Caco-2 (cell line): Measurements from ENCODE around the gene TLCD5. TPM values are rescaled to one million over a fixed set of nuclear protein-coding genes. Genes with fewer than 3 reads are reported as not detected.

Experiments used
- BruUV-seq: library from RNA; stranded (reverse); fragments of 400-500 nt; replicated peaks from 2 replicates; lab custom pipeline; 2021; lab: Mats Ljungman, UMichigan
- CTCF ChIA-PET: fragments of 300-600 bp; sonication (Branson Sonifier 250); formaldehyde crosslinking; loops from one replicate; lab custom pipeline; 2022; ENCODE audit warnings: antibody characterized with exemption; lab: Charles Lee
- POLR2A ChIA-PET: fragments of 300-600 bp; sonication (Branson Sonifier 250); formaldehyde crosslinking; loops from one replicate; lab custom pipeline; 2022; ENCODE audit warnings: antibody characterized with exemption; lab: Charles Lee
- DNase-seq, 2 experiments: peaks; one replicate each; pipeline versions ENCODE4 v3.0.0 to v3.0.0-alpha.2; 2020 to 2022
- H3K27me3 ChIP-seq: replicated peaks from 2 replicates; pipeline ENCODE4 v1.6.0; 2011; ENCODE audit warnings: low read length; ENCODE audit not compliant: control insufficient read depth, insufficient read depth
- H3K36me3 ChIP-seq: 2 replicates; pipeline ENCODE4 v1.5.1; 2011; ENCODE audit warnings: low read length; ENCODE audit not compliant: control insufficient read depth, insufficient read depth
- H3K4me1 ChIP-seq: fragments of 250-450 bp; sonication (Bioruptor Pico); 2 replicates; pipeline ENCODE4 v1.5.1; 2020; ENCODE audit warnings: mild to moderate bottlenecking
- H3K4me3 ChIP-seq: 2 replicates; pipeline ENCODE4 v1.5.1; 2011; ENCODE audit warnings: low read depth, mild to moderate bottlenecking, control low read depth, low read length
- H3K9me3 ChIP-seq: fragments of 250-450 bp; sonication (Bioruptor Pico); 2 replicates; pipeline ENCODE4 v1.5.1; 2020; ENCODE audit warnings: mild to moderate bottlenecking, moderate library complexity
- H3K27ac Mint-ChIP-seq: one replicate; pipeline ENCODE4 v1.8.0; 2022; ENCODE audit warnings: mixed read lengths; ENCODE audit not compliant: unreplicated experiment
- H3K27me3 Mint-ChIP-seq: one replicate; pipeline ENCODE4 v1.8.0; 2022; ENCODE audit warnings: mixed read lengths; ENCODE audit not compliant: insufficient read depth, unreplicated experiment
- H3K36me3 Mint-ChIP-seq: one replicate; pipeline ENCODE4 v1.8.0; 2022; ENCODE audit warnings: mild to moderate bottlenecking, mixed read lengths; ENCODE audit not compliant: insufficient read depth, unreplicated experiment
- H3K4me1 Mint-ChIP-seq: one replicate; pipeline ENCODE4 v1.8.0; 2022; ENCODE audit warnings: low read depth, mixed read lengths; ENCODE audit not compliant: unreplicated experiment
- H3K4me3 Mint-ChIP-seq: one replicate; pipeline ENCODE4 v1.8.0; 2022; ENCODE audit warnings: mild to moderate bottlenecking, moderate library complexity, mixed read lengths; ENCODE audit not compliant: unreplicated experiment
- H3K9me3 Mint-ChIP-seq: one replicate; pipeline ENCODE4 v1.8.0; 2022; ENCODE audit warnings: mixed read lengths; ENCODE audit not compliant: unreplicated experiment
- CTCF ChIP-seq, 2 experiments: fragments of 200-600 bp in 1 of 2; IDR thresholded peaks; 1 replicate in 1 of 2; 2 replicates in 1 of 2; pipeline versions ENCODE4 v1.5.1 to v1.8.0; 2011 to 2022; ENCODE audit warnings: antibody characterized with exemption in 1 of 2, control low read depth in 1 of 2, inconsistent platforms in 1 of 2, low read depth in 1 of 2, low read length in 1 of 2, mild to moderate bottlenecking in 1 of 2, moderate library complexity in 1 of 2; ENCODE audit not compliant: insufficient read depth in 1 of 2, severe bottlenecking in 1 of 2, unreplicated experiment in 1 of 2
- intact Hi-C: fragments of 100-400 bp; cut with micrococcal nuclease; formaldehyde crosslinking; loops from one replicate; pipeline ENCODE4 v1.10.0; 2022; ENCODE audit not compliant: unreplicated experiment
- total RNA-seq: library from RNA; stranded (reverse); gene quantifications from 2 replicates; pipeline ENCODE4 v1.2.3, GENCODE V29; 2022

The TLCD5 gene
- total RNA-seq, 1 experiment from 2014 or later: 11.8 TPM

DNA sequence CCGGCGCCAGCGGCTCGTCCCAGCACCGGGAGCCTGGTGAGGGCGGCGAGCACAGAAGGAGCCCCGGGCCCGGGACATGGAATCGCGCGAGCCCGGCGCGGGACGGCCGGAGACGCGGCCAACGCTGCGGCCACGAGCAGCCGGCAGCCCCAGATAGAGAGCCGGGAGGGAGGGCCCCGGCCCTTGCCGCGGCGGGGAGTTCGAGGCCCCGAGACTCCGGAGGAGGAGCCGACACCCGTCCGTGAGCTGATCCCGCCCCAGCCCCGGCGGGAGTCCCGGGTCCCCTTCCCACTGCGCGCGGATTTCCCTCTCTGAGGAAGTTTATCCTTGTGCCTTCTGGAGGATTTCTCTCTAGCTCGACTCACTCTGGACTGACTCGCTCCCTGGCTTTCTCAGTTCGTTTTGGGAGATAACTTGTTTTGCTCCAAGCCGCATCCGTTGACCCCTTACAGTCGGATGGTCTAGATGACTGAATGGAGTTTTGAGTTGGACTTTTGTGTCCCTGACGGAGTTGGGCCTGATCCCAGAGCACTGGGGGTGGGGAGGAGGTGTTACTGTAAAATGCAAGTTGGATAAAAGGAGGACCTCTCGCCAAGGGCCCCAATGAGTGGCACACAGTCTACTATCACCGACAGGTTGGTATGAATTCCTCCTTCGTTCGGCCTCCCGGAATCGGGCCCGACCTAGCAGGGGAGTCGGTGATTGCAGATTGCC lies 11.7 kb downstream of the TLCD5 start:
- Histone ChIP-seq H3K4me3 (peak overlapping the region; percentile 89), H3K27me3 (no peaks in the 10 kb centered on the region), H3K36me3 (no peaks in the 10 kb centered on the region), H3K4me1 (peaks cover 23% of the 10 kb centered on the region), H3K9me3 (no peaks in the 10 kb centered on the region)
- intact Hi-C loops: loop anchor here (2.0 to 5.0 kb wide), 4 partner anchors 56 to 616 kb away; no protein-coding TSS in a partner anchor
- H3K4me3 Mint-ChIP-seq: peak overlapping the region; percentile 98
- H3K27me3 Mint-ChIP-seq: no peaks in the 10 kb centered on the region
- H3K9me3 Mint-ChIP-seq: no peaks in the 10 kb centered on the region
- peak; percentile 53 to 61 for DNase-seq
- TF ChIP-seq CTCF (IDR thresholded peaks at IDR 0.05; ENCODE audit: insufficient read depth in 1 of 2, low read depth in 1 of 2, low read length in 1 of 2, severe bottlenecking in 1 of 2, unreplicated experiment in 1 of 2): no peak
- ChIA-PET POLR2A (interaction anchor here (0.7 kb wide), 1 partner anchor 11 kb away, joined by 3 read pairs; no protein-coding TSS in a partner anchor), CTCF (interaction anchor here (0.6 to 1.6 kb wide), 7 partner anchors 10 to 151 kb away, joined by 3 to 5 read pairs (median 4); partner anchors contain the start of gene TLCD5)
- peaks cover 28% of the 10 kb centered on the region for H3K4me1 Mint-ChIP-seq
- peak overlapping the region; percentile 85 for H3K27ac Mint-ChIP-seq
- no TSS peak for BruUV-seq
- peaks cover 9% of the 10 kb centered on the region for H3K36me3 Mint-ChIP-seq

DNA sequence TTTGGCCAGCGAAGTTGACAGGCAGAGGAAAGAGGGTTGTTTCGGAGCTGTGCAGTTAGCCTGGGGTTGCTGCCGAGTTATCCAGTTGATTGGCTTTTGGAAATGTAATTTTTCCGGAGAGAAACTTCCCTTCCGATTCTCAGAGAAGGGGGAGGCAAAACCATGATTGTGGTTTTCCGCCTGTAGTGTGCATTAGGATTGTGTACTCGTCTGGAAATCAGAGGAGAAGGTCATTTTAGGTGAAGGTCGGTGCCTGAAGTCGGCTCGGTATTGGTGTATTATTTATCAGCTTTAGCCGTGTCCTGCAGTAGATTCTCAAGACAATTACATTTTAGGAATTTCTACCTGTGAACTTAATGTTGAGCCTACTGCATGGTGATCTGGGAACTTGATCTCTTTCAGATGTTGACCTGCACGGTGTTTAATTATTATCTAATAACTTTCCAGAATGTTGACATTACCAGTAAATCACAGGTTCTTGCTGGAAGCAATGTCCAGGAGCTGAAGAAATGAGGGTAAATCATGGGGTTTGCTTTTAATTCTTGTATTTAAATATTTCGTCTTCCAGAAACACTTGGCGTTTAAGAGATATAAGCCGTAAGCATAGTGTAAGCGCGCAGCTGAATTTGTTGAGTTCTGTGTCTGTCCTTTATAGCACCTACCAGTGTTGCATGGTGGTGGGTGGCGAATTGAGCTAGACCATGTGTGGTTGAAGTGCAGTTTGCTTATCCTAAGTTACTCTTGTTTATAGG lies 12.4 kb downstream of the TLCD5 start:
- H3K27me3 ChIP-seq: no peaks in the 10 kb centered on the region
- ChIA-PET POLR2A (interaction anchor here (0.7 to 0.8 kb wide), 2 partner anchors 10 to 39 kb away, joined by 3 read pairs; no protein-coding TSS in a partner anchor), CTCF (interaction anchor here (0.7 to 1.6 kb wide), 2 partner anchors 32 to 35 kb away, joined by 3 to 5 read pairs; no protein-coding TSS in a partner anchor)
- BruUV-seq: TSS peak; percentile 19
- peak overlapping the region; percentile 98 for H3K4me3 Mint-ChIP-seq
- no peaks in the 10 kb centered on the region; the same call in 1 of the 2 replicates for H3K9me3 ChIP-seq
- intact Hi-C loops: loop anchor here (2.0 to 5.0 kb wide), 4 partner anchors 55 to 615 kb away; no protein-coding TSS in a partner anchor
- no peaks in the 10 kb centered on the region for H3K36me3 ChIP-seq
- H3K4me3 ChIP-seq: peak overlapping the region; percentile 89
- H3K36me3 Mint-ChIP-seq: peaks cover 13% of the 10 kb centered on the region
- peak in 1 of 2 experiments; percentile 29 for DNase-seq
- no peaks in the 10 kb centered on the region for H3K9me3 Mint-ChIP-seq
- peaks cover 18% of the 10 kb centered on the region for H3K4me1 ChIP-seq
- H3K27me3 Mint-ChIP-seq: no peaks in the 10 kb centered on the region
- TF ChIP-seq CTCF (IDR thresholded peaks at IDR 0.05; ENCODE audit: insufficient read depth in 1 of 2, low read depth in 1 of 2, low read length in 1 of 2, severe bottlenecking in 1 of 2, unreplicated experiment in 1 of 2): no peak
- H3K4me1 Mint-ChIP-seq: peaks cover 32% of the 10 kb centered on the region
- H3K27ac Mint-ChIP-seq: peak overlapping the region; percentile 85
